GM10266 (cell line): ENCODE data around the gene ERBB3.
A peak's percentile ranks its signal among the peaks of the same experiment; 100 is the strongest.

Source experiments
- DNase-seq: peaks from one replicate; pipeline ENCODE4 v3.0.0; 2012; ENCODE audit errors: extremely low spot score
- TF ChIP-seq, protein P1 (sequence below): IDR thresholded peaks from 2 replicates; pipeline ENCODE4 v1.5.1; 2012; ENCODE audit warnings: mild to moderate bottlenecking, low read depth; ENCODE audit not compliant: control insufficient read depth, insufficient read depth; ENCODE audit errors: missing control alignments

Gene ERBB3

DNA sequence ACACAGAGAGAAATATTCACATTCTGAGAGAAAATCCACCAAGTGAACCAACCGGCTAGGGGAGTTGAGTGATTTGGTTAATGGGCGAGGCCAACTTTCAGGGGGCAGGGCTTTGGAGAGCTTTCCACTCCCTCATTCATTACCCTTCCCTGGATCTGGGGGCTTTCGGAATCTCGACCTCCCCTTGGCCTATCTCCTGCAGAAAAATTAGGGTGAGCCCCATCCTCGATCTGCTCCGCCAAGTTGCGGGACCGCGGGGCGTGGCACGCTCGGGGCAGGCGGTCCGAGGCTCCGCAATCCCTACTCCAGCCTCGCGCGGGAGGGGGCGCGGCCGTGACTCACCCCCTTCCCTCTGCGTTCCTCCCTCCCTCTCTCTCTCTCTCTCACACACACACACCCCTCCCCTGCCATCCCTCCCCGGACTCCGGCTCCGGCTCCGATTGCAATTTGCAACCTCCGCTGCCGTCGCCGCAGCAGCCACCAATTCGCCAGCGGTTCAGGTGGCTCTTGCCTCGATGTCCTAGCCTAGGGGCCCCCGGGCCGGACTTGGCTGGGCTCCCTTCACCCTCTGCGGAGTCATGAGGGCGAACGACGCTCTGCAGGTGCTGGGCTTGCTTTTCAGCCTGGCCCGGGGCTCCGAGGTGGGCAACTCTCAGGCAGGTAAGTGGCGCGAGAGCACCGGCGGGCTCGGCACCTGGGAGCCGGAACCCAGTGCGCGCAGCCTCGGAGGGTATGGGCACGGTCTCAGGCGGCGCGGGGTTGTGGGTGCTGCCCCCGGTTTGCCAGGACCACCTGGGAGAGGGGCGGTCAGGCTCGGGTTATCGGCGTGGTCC lies at the start of gene ERBB3:
Gene ERBB3, plus strand, starts transcription at position 443 of the 833 bp plus-strand sequence. Its CDS starts 136 bp downstream, at position 579.
- DNase-seq = peak; percentile 72
- TF ChIP-seq, protein P1, sequence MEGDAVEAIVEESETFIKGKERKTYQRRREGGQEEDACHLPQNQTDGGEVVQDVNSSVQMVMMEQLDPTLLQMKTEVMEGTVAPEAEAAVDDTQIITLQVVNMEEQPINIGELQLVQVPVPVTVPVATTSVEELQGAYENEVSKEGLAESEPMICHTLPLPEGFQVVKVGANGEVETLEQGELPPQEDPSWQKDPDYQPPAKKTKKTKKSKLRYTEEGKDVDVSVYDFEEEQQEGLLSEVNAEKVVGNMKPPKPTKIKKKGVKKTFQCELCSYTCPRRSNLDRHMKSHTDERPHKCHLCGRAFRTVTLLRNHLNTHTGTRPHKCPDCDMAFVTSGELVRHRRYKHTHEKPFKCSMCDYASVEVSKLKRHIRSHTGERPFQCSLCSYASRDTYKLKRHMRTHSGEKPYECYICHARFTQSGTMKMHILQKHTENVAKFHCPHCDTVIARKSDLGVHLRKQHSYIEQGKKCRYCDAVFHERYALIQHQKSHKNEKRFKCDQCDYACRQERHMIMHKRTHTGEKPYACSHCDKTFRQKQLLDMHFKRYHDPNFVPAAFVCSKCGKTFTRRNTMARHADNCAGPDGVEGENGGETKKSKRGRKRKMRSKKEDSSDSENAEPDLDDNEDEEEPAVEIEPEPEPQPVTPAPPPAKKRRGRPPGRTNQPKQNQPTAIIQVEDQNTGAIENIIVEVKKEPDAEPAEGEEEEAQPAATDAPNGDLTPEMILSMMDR = no peak

DNA sequence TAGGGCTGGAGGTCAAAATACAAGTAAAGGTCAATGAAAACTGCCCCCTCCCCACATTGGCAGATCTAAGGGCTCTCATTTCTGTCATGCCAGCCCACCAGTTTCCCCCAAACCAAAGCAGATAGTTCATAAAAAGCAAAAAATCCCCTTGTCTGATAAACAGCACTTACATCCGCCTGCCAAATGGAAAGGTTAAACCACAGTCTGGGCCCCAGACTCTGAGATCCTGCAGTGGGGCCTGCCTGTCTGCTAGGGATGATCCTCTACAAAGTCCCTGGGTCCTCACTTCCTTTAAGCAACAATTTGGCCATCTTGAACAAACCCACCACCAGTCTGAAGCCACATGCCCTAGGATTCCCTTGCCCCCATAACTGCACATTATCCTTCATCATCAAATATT lies 48.0 kb upstream of the ERBB3 start:
- TF ChIP-seq, protein P1 = no peak
- no peak for DNase-seq

GRCh38 chr12:56034586-56035332 lies 45.2 kb upstream of the ERBB3 start:
- DNase-seq = no peak
- TF ChIP-seq, protein P1 = no peak

- DNase-seq = no peak
- TF ChIP-seq, protein P1 = no peak
Observed at GRCh38 chr12:56037161-56037560, 42.8 kb upstream of the ERBB3 start.

DNA sequence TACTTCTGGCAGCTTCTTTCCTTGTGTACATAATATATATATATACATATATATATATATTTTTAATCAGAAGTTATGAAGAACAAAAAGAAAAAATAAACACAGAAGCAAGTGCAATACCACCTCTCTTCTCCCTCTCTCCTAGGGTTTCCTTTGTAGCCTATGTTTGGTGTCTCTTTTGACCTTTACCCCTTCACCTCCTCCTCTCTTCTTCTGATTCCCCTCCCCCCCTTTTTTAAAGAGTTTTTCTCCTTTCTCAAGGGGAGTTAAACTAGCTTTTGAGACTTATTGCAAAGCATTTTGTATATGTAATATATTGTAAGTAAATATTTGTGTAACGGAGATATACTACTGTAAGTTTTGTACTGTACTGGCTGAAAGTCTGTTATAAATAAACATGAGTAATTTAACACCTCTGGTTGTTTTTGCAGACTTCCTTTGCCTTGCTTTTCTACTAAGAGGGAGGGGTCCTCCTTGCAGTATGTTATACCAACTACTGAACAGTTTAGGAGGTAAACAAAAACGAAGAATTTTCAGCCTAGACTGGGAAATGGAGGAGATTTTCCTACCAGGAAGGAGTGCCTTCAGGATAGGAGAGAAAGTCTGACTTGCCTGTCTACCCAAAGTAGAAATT lies 41.8 kb upstream of the ERBB3 start:
- TF ChIP-seq, protein P1 = no peak
- no peak for DNase-seq

DNA sequence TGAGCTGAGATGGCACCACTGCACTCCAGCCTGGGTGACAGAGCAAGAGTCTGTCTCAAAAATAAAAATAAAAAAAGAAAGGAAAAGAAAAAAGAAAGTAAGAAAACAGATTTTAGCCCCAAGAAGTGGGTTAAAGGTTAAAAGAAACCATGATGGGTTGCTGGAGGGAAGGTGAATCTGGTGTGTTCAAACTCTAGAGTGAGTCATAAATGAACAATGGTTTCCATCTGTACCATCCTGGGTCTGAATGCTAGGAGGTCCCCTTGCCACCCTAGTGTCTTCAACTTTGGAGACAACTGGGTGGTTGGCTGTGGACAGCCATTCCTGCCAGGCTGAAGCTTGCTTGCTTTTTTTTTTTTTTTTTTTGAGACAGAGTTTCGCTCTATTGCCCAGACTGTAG lies 39.8 kb upstream of the ERBB3 start:
- no peak for DNase-seq
- TF ChIP-seq, protein P1 = no peak
